Measurements from ENCODE around the gene DERA.
"Not testable (repeated sequence)": the region's sequence is repeated elsewhere in the genome, so short reads cannot be mapped to it uniquely, and the experiment has no call there.

DERA gene

DNA sequence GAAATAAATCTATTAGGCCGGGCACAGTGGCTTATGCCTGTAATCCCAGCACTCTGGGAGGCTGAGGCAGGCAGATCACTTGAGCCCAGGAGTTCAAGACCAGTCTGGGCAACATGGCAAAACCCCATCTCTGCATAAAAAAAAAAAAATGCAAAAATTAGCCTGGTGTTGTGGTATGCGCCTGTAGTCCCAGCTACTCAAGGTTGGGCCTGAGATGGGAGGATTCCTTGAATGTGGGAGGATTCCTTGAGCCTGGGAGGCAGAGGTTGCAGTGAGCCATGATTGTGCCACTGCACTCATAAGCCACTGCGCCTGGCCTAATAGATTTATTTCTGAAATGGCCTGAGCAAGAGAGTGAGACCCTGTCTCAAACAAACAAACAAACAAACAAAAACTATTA lies 55.9 kb downstream of the DERA start:
- not testable (repeated sequence) for DNase-seq

DNA sequence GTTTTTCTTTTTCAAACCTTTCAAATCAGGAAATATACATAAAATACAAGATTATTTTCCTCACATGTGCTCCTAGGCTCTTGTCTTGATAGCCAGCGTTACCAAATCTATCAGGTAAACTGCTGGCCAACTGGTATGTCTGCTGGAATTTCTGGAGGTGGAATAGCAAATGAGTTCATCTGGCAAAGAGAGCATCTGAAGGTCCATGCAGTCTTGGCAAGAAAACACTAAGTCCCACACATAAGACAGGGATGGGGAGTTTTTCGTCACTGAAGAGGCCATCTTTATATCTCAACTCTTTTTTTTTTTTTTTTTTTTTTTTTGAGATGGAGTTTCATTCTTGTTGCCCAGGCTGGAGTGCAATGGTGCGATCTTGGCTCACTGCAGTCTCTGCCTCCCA lies 60.1 kb downstream of the DERA start:
- no peak for DNase-seq

DNA sequence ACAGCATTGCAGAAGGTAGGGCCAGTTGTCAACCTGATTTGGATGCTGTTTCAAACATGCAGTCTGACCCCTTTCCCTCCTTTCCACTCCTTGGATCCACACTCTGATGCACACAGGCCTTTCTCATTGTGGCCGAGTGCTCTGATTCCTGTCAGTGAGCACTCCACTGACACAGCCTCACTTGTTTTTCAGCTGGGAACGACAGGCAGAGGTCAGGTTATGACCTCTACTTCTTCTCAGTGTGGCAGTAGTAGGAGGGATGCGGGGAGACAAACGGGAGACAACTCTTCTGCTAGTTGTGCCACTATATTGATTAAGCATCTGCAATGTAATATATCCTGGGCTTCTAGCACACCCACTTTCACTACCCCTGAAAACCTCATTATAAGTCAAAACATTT lies 61.8 kb downstream of the DERA start:
- DNase-seq = no peak

DNA sequence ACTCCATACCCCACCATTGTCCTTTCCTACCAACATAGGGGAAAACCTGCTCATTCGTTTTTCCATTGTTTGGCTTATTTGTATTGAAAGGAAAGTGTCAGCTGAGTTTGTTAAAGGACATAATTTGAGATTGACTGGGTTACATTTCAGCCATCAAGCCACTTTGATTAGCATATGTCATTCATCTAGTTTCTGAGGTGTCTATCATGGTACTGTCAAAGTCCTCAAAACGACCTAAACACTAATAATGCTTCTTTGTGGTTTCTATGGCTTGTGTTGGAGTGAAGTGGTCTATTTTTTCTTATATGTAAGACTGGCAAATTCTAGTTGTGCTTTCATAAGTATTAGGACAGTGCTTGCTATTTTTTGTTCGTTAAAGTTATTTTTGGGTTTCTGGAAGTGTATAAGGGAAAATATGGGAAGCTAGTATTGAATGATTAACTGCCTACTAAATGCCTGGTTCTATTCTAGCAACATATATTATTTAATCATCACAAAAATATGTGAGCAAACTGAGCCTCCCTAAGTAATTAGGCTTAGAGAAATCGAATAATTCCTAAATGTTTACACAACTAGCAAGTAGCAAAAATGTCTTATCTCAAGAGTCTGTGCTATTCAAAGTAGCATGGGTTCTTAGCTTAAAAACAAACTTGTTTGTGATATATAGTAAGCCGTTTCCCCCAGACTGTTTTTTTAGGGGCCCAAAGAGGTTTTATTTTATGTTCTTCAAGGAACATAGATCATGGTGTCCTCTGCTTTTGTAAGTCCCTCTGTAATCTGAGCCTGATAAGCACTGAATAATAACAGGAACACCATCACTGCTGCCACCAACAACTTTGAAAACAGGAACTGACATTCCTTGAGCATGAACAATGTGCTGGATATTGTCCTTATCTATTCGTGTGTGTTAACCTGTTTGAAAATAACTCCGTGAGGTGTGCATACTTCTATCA lies 67.1 kb downstream of the DERA start:
- no peak for DNase-seq

DNA sequence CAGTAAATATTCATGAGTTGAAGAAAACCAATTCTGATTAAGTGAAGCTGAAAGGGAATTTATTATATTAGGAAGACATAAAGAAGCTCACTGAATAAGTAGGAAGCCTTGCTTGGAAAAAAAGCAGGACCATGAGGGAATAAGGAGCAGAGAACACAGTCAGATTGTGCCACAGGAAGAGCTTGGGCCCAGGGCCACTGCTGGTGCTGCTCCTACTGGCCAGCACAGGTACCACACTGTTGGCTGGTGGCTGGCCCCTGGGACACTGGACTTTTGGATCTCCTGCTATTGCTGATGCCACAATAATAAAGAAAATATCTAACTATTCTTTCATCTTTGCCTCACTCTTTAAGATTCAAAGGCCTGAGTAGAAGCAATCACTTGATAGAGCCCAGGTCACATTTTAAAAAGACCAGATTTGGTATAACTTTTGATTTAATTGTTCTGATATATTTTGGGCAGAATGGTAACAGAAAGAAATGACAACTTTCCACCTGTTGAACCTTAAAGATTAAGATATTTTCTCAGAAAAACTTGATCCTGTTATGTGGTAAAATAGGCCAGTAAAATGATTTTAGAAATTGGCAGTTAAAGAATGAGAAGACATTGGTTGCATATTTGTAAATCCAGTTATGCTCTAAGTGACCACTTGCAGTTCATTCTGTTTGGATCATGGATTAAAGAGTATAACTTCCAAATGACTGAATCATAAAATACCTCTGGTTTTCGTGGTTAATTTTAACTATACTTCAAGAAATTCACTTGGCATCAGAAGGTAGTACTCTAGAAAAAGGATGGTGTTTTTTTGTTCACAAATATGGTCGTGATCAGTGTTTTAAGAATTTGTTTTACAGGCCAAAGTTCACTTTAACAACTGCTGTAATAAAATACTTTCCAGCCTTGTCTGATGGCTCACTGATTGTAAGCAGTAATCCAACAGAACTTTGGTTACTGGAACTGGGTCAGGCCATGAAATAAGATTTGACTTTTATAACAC lies 68.3 kb downstream of the DERA start:
- DNase-seq = no peak

DNA sequence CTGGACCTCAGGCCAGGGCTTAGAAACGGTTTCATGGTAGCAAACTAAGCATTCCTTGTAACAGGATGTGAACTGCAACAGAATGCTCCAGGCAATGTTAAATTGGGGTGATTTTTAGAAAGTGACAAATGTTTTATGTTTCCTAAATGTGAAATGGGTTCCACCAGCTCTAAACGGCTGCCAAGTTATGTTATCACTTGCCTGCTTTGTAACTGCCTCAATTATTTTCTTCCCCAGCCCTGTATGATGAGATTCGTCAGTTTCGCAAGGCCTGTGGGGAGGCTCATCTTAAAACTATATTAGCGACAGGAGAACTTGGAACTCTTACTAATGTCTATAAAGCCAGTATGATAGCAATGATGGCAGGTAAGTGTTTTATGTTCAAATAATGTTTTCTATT lies 70.9 kb downstream of the DERA start:
- DNase-seq = no peak

DNA sequence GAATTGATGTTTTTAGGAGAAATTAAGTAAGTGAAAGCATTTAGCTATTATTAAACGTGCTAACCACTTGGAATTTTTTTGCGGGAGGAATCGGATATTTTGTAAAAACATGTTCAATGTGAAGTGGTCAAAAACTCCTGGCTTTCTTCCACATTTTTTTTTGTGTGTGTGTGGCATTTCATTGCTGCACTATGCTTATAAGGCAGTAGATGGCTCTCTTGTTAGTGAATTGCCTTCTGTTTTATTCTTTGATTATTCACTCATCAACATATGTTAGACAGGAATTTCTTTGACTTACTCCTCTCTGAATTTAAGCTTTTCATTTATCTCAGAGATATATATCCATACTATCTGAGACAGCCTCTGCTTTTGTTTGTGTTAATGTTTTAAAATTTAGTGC lies 71.3 kb downstream of the DERA start:
- no peak for DNase-seq

DNA sequence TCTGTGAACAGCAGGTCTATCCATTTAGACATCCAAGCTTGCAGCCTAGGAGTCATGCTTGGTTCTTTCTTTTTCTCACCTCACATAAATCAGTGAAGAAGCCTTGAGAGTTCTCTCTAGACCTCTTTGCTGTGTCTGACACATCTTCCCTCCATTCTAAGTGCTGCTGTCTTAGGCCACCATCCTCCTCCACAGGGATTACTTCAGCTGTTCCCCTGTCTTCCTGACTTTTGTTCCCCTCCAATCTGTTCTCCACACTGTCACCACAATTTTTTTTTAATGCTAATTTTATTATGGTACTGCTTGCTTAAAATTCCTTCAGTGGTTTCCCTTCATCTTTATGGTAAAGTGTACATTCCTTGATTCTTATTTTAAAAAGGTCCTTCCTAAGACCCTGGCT lies 71.8 kb downstream of the DERA start:
- DNase-seq = no peak

DNA sequence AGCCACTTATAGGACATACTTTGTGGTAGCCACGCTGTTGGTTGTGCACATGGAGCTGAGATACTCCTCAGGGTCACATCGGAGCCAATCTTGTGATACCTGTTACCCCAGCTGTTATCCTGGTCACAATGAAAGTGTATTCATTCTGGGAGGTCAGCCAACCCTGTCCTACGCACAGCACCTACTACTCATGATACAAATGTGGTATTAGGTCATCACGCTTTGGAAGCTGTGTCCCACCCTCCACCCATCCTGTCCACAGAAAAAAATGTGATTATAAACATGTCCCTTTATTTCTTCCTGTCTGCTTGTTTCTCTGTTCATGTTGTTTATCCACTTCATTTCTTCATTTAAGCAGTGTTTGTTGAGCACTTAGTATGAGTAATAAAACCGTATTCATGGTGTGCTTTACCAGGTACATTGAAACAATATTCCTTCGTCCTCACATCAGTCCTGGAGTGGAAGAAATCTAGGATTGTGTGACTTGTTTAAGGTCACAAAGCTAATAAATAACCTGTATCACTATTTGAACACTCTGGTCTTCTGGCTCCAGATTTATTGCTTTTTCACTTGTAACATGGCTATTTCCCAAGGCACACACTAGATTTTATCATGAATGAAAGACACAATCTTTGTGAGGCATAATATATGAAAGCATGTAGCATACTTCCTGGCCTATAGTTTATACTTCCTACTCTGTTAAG lies 73.1 kb downstream of the DERA start:
- no peak for DNase-seq

DNA sequence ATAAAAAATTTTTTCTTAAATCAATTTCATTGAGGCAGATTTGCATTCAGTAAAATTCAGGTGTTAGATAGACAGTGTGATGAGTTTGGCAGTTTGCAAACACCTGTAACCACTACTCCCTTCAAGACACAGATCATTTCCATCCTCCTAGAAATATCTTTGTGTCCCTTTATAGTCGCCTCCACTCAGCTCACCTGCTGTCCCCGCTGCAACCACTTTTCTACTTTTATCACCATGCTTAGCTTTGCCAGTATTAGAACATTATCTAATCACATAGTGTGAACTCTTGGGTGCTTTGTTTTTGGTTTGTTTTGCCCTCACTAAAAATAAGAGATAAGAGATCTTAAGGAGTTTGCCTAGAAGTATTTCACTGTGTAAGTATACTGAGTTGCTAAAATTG lies 73.8 kb downstream of the DERA start:
- DNase-seq = no peak

DNA sequence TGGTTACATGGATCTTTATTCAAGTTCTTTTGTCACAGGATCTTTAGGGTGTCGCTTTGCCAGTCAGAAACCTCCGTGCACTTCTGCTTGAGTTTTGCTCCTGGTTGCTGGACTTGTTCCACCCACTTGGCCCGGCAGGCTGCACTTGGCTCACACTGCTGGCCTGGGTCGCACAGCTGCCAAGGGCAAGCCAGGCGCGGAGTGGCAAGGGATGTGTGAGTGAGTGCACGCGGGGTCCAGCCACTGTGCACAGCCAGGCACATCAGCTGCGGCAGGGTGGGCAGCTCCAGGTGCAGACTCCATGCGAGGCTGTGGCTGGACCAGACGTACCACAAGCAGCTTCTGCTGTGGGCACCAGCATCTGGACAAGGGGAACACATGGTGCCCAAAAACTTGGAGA lies 76.6 kb downstream of the DERA start:
- no peak for DNase-seq

DNA sequence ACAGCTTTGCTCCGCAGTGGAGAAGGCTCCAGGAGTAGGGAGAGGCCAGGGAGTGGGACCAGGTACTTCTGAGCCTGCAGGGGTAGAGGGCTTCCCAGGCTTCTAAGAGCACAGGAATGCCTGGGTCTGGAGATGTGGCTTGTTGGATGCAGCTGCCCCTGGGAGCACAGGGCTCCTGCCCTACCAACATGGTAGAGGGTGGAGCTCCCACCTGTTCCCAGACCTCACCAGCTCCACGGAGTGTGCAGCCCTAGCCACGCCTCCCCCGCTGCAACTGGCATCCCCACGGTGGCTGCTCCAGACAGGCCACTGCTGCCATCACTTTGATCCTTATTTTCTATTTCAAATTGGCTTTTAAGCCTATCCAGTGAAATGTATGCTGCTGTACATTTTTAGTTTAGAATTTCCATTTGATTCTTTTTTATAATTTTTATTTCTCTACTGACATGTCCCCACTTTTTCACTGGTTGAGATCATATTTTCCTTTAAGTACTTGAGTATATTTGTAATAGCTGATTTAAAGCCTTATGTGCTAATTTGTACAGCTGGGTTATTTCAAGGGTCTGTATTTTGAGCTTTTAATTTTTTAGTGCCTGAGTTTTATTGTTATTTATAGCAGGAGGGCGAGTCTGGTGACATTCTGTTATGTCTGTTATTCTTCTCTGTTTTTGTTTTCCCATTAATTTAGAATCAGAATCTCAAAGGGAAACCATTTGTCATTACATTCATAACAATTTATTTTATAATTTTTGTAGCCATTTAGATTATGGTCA lies 78.0 kb downstream of the DERA start:
- no peak for DNase-seq

DNA sequence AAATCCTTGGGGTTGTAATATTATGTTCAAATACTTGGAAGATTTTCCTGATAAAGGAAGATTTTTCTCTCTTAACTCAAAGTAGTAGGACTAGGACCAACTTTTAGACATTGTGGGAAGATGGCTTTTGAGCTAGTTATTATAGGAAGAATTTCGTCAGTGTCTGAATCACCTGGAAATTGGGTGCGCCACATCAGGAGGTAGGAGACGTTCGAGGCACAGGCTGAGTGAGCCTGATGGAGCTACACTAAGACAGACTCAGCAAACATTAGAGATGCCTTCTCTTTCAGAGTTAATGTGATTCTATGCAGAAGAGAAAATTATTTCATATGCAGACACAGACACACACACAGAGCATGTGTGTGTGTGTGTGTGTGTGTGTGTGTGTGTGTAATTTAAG lies 84.7 kb downstream of the DERA start:
- no peak for DNase-seq

DNA sequence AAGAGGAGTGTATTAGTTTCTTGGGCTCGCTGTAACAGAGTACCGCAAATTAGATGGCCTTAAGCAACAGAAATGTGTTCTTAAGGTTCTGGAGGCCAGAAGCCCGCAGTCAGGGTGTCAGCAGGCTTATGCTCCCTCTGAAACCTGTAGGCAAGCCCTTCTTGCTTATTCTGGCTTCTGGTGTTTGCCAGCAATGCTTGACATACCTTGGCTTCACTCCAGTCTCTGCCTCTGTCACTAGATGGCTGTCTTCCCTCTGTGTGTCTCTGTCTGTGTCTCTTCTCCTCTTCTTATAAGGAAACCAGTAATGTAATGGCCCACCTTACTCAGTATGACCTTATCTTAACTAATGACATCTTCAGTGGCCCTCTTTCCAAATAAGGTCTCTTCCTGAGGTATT lies 85.1 kb downstream of the DERA start:
- no peak for DNase-seq

DNA sequence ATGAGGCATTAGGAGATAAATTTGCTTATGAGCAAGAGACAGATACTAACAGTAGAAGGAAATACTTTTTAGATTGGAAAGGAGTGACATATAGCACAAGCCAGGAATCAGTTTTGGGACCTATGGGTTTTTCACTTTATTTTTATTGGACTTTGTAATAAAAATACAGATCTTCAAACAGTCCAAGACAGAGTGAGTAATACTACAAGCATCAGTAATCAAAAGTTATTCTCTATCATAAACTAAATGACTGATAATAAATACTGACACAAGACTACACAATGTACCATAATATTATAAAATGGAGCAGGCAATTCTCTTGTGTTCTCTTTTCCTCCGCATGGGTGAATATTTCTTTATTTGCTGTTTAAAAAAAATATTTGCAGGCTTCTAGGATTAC lies 85.8 kb downstream of the DERA start:
- no peak for DNase-seq

DNA sequence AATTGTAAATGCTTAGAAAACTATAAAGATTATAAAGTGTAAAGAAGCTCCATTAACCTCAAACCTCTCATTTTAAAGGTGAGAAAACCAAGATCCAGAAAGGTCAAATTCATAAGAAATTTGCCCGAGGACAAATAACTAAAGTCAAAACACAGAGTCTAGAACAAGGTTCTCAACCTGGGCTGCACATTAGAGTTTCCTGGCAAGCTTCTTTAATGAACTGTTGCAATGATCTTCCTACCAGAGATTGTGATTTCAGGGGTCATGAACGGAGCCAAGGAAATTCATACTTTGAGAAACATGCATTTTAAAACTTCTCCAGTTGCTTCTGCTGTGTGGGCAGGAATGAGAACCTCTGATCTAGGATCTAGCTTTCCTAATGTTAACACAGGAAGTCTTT lies 86.8 kb downstream of the DERA start:
- no peak for DNase-seq

DNA sequence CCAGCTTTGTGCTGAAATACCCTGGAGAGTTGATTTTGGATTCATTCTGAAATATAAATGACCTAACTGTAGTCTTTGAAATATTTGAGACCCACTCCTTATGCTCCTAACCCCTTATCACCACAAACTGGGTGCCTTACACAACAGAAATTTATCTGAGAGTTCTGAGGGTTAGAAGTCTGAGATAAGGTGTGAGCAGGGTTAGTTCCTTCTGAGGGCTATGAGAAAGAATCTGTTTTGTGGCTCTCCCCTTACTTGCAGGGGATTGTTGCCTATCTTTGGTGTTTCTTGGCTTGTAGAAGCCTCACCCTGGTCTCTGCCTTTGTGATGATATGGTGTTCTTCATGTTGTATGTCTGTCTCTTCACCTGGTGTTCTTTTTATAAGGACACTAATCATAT lies 91.7 kb downstream of the DERA start:
- no peak for DNase-seq

DNA sequence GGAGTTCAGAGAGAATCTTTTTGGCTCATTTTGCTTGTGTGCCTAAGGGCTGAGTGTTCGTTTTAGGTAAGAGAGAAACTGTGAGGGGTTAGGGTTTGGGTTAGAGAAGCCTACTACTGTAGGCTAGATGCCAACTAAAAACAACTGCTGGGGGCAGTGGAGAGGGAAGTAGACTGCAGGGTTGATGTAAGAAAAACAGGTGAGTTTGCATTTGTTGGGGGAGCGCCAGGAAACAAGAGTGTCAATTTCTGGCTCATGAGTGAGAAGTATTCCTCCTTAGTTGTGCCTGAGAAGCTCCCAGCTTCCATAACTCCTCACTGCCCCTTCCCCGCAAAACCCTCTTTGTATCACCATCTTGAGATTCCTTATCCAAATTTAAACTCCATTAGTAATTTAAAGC lies 92.3 kb downstream of the DERA start:
- no peak for DNase-seq

DNA sequence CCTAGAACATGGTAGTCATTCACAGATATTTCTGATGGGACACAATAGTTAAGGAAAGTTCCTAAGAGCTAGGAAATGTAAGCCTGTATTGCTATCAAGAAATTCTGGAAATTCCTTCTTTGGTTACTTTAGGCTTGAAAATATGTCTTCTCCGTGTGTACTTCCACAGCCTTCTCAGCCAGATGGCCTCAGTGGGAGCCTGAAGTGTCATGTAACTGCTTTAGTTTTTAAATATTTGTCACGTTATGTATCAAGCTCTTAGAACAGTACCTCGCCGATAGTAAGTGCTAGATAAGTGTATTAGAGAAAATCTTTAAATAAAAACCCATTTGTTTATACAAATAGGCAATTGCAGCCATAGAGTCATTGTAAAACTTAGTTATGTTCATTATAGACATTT lies 95.6 kb downstream of the DERA start:
- DNase-seq = no peak

DNA sequence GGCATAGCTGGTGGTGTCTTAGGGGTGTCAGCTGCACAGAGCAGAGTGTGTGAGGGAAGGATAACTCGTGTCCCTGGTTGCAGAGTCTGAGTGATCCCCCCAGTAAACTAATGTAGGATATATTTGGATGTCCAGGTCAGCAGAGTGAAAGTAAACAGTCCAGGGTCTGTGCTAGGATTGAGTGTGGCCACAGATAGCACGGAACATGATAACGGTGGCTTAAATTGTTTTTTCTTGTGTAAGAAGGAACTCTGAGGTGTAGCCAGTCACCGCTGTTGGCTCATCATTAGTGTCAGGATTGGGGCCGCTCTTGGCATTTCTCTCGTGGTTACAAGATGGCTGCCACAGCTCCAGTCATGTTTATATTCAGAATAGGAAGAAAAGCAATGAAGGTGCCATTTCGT lies 97.3 kb downstream of the DERA start:
- no peak for DNase-seq

DNA sequence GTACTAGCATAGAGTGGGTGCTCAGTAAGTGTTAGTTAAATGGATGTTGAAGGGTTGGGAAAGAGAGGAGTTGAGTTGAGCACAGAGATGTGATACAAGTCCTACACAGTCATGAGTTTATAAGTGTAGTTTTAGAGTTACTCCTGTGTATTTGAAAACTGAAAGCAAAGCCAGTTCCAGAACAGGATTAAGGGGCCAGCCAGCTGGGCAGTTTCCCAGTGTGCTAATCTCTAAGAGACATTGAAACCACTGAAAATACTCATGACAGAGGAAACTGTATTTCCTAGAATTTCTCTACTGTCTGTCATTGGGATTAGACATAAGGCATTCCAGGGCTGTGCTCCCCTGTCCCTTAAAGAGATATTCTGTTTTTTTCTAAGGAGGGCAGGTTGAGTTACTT lies 101.0 kb downstream of the DERA start:
- no peak for DNase-seq

DNA sequence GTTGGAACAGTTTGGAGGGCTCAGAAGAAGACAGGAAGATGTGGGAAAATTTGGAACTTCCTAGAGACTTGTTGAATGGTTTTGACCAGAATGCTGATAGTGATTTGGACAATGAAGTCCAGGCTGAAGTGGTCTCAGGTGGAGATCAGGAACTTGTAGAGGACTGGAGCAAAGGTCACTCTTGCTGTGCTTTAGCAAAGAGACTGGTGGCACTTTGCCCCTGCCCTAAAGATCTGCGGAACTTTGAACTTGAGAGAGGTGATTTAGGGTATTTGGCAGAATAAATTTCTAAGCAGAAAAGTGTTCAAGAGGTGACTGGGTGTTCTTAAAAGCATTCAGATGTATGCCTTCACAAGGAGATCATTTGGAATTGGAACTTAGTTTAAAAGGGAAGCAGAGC lies 102.6 kb downstream of the DERA start:
- DNase-seq = not testable (repeated sequence)
